Measurements from ENCODE around the gene CHRNA4. TPM values are rescaled to one million over a fixed set of nuclear protein-coding genes. Genes with fewer than 3 reads are reported as not detected.

CHRNA4 gene
- total and polyA plus RNA-seq, 10 of the 15 experiments (the other 5 are each of a cell fraction or from before 2014, with no cell fraction given), result 0.04 to 0.41 (median 0.06) TPM; not detected in 5

GRCh38 chr20:63319164-63320040 is 41.7 kb downstream of the CHRNA4 start (continued):
- no peak for TF ChIP-seq ZBTB4 (CRISPR knock-in tag; IDR thresholded peaks at IDR 0.05)
- TF ChIP-seq E2F8 (IDR thresholded peaks at IDR 0.05; ENCODE audit: low read depth, partially characterized antibody), result no peak
- no peak for TF ChIP-seq TCF3 (IDR thresholded peaks at IDR 0.05; ENCODE audit: borderline replicate concordance, insufficient read depth, low read depth, low read length)
- TF ChIP-seq EED (IDR thresholded peaks at IDR 0.05; ENCODE audit: low read depth), result no peak
- no peak for TF ChIP-seq PAX8 (IDR thresholded peaks at IDR 0.05)
- TF ChIP-seq PBX3 (IDR thresholded peaks at IDR 0.05; ENCODE audit: insufficient replicate concordance, low read depth, low read length), result no peak
- TF ChIP-seq HSF1 (IDR thresholded peaks at IDR 0.05; ENCODE audit: low read depth, low read length), result no peak
- no peak for TF ChIP-seq ZNF274 (IDR thresholded peaks at IDR 0.05; ENCODE audit: insufficient read depth, insufficient read length)
- no peak for TF ChIP-seq NFYB (IDR thresholded peaks at IDR 0.05; ENCODE audit: insufficient read depth, low read depth, low read length)
